ENCODE results near the gene UGT2B15.
"Not testable (repeated sequence)": the region's sequence is repeated elsewhere in the genome, so short reads cannot be mapped to it uniquely, and the experiment has no call there.

- not testable (repeated sequence) for TF ChIP-seq CTCF, POLR2A (IDR thresholded peaks at IDR 0.05)
Measured at GRCh38 chr4:68662836-68663574, 7.4 kb downstream of the UGT2B15 start.

Data from heart left ventricle (tissue), 13 donors.